Mononuclear cell (primary cell): Measurements from ENCODE around the gene CHMP4B. TPM values are rescaled to one million over a fixed set of nuclear protein-coding genes. Genes with fewer than 3 reads are reported as not detected.

ENCODE experiments used
- H3K27me3 ChIP-seq: 2 replicates; pipeline ENCODE4 v1.6.0; 2011; ENCODE audit warnings: low read length, control low read depth; ENCODE audit not compliant: insufficient read depth
- H3K4me1 ChIP-seq: 2 replicates; pipeline ENCODE4 v1.5.1; 2011; ENCODE audit warnings: mild to moderate bottlenecking, low read length, control low read depth; ENCODE audit not compliant: insufficient read depth
- H3K4me3 ChIP-seq: 2 replicates; pipeline ENCODE4 v1.5.1; 2011; ENCODE audit warnings: mild to moderate bottlenecking, low read length, moderate library complexity
- H3K9me3 ChIP-seq: 2 replicates; pipeline ENCODE4 v1.5.1; 2011; ENCODE audit warnings: low read depth, mild to moderate bottlenecking, control low read depth, low read length
- total RNA-seq: library from RNA; depleted of rRNA; stranded (reverse); fragments of >200 nt; gene quantifications from one replicate; pipeline ENCODE4 v1.2.3, GENCODE V29; 2012

CHMP4B gene
- total RNA-seq, 1 donor, result 67.0 TPM

- H3K9me3 ChIP-seq, result no peaks in the 10 kb centered on the region
- no peaks in the 10 kb centered on the region for H3K27me3 ChIP-seq
- H3K4me1 ChIP-seq, result peaks cover 8% of the 10 kb centered on the region
- H3K4me3 ChIP-seq, result no peak overlapping the region
These were observed 14.1 kb upstream of the CHMP4B start for GRCh38 chr20:33796907-33797544.

DNA sequence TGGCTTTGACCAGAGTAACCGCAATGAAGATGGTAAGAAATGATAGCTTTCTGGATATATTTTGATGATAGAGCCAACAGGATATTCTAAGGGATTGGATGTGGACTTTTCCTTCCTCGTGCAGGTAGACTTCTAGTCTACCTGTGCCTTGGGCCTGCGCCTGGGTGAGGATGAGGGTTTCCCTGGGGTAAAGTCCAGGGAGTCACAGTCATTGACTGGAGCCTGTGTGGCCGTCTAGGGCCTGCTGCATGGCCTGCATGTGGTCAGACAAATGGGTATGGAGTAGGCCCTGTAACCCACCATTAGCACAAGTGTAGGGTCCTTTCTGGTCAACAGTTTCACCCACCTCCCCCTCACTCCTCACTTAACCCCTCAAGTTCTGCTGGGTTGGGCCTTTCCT, 12.7 kb upstream of the CHMP4B start:
- Histone ChIP-seq H3K9me3 (no peaks in the 10 kb centered on the region), H3K4me1 (peaks cover 8% of the 10 kb centered on the region), H3K4me3 (no peak overlapping the region), H3K27me3 (no peaks in the 10 kb centered on the region)

DNA sequence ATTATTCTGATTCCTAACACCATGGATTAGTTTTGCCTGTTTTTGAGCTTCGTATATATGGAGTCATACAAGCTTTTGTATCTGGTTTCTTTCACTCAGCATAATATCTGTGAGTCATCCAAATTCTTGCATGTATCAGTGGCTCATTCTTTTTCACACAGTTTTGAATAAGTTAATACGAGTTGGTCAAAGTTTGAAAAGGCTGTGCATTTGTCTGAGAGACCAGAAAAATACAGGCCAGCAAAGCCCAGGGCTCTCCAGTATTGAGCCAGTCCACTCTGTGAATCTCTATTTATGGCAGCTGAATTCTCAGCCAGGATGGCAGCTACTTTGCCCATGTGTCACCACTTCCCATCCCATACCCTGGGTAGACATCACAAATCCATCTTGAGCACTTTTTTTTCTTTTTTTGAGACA, 7.2 kb upstream of the CHMP4B start:
- Histone ChIP-seq H3K4me3 (no peak overlapping the region), H3K4me1 (peaks cover 8% of the 10 kb centered on the region)

GRCh38 chr20:33808388-33808787, 2.8 kb upstream of the CHMP4B start:
- H3K4me3 ChIP-seq, result no peak overlapping the region
- no peaks in the 10 kb centered on the region for H3K9me3 ChIP-seq
- peaks cover 28% of the 10 kb centered on the region for H3K4me1 ChIP-seq
- no peaks in the 10 kb centered on the region for H3K27me3 ChIP-seq

More for the DNA sequence above, 7.2 kb upstream of the CHMP4B start:
- H3K9me3 ChIP-seq, result no peaks in the 10 kb centered on the region
- no peaks in the 10 kb centered on the region for H3K27me3 ChIP-seq

- Histone ChIP-seq H3K9me3 (no peaks in the 10 kb centered on the region), H3K4me1 (peaks cover 47% of the 10 kb centered on the region), H3K4me3 (no peak overlapping the region), H3K27me3 (no peaks in the 10 kb centered on the region)
These were observed 889 bp upstream of the CHMP4B start for GRCh38 chr20:33810259-33810658.

GRCh38 chr20:33811776-33812151, 616 bp downstream of the CHMP4B start:
- Histone ChIP-seq H3K27me3 (no peaks in the 10 kb centered on the region), H3K4me1 (peaks cover 56% of the 10 kb centered on the region), H3K4me3 (peak overlapping the region; percentile 97)

GRCh38 chr20:33812152-33812849, 1.2 kb downstream of the CHMP4B start:
- H3K27me3 ChIP-seq, result no peaks in the 10 kb centered on the region
- H3K9me3 ChIP-seq, result no peaks in the 10 kb centered on the region
- H3K4me3 ChIP-seq, result peak overlapping the region; percentile 97
- H3K4me1 ChIP-seq, result peaks cover 56% of the 10 kb centered on the region

More at GRCh38 chr20:33811776-33812151, 616 bp downstream of the CHMP4B start:
- H3K9me3 ChIP-seq, result no peaks in the 10 kb centered on the region

- H3K9me3 ChIP-seq, result no peaks in the 10 kb centered on the region
- no peaks in the 10 kb centered on the region for H3K27me3 ChIP-seq
- peaks cover 61% of the 10 kb centered on the region for H3K4me1 ChIP-seq
- peak overlapping the region; percentile 97 for H3K4me3 ChIP-seq
These were observed 1.8 kb downstream of the CHMP4B start for GRCh38 chr20:33812908-33813462.

DNA sequence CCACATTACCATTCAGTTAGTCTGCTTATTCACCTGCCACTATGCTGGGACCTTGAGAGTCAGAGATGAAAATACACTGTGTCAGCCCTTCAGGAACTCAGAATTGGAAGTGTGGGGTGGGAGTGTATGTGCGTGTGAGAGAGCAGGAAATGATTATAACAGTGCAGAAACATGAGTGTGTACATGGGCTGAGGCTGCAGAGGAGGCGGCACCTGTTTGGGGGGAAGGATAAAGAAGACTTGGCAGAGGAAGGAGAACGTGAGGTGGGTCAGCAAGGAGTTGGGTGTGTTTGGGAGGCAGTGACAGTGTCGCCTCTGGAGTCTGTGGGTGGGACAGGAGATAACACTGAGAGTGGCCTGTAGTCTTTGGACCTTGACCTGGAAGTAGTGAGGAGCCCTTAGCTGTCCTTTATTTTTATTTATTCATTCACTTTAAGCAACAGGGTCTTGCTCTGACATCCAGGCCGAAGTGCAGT, 3.1 kb downstream of the CHMP4B start:
- no peaks in the 10 kb centered on the region for H3K9me3 ChIP-seq
- no peak overlapping the region for H3K4me3 ChIP-seq
- H3K4me1 ChIP-seq, result peaks cover 74% of the 10 kb centered on the region
- H3K27me3 ChIP-seq, result no peaks in the 10 kb centered on the region

- H3K9me3 ChIP-seq, result no peaks in the 10 kb centered on the region
- no peak overlapping the region for H3K4me3 ChIP-seq
- peaks cover 73% of the 10 kb centered on the region for H3K4me1 ChIP-seq
- no peaks in the 10 kb centered on the region for H3K27me3 ChIP-seq
These were observed 4.5 kb downstream of the CHMP4B start for GRCh38 chr20:33815671-33816070.

DNA sequence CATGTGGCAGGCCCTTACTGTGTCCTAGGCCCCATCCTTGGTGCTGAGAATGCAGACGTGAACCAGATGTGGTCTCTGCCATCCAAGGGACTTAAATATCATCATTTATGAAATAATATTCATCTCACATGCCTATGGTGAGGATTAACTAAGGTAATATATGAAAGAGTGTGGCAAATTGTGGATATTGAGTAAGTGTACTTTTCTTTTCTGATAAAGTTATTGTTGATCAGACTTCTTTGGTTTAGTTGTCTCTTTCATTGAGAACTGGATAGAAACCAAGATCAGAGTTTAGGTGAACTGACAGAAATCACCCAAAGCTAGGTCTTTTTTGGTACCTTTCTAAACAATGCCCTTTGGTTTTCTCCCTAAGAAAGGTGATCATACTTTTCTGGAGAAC, 5.0 kb downstream of the CHMP4B start:
- no peak overlapping the region for H3K4me3 ChIP-seq
- no peaks in the 10 kb centered on the region for H3K27me3 ChIP-seq
- H3K4me1 ChIP-seq, result peaks cover 70% of the 10 kb centered on the region
- H3K9me3 ChIP-seq, result no peaks in the 10 kb centered on the region

- Histone ChIP-seq H3K9me3 (no peaks in the 10 kb centered on the region), H3K27me3 (no peaks in the 10 kb centered on the region), H3K4me3 (no peak overlapping the region), H3K4me1 (peaks cover 63% of the 10 kb centered on the region)
These were observed 6.3 kb downstream of the CHMP4B start for GRCh38 chr20:33817411-33817810.

GRCh38 chr20:33819456-33819855, 8.3 kb downstream of the CHMP4B start:
- H3K9me3 ChIP-seq, result no peaks in the 10 kb centered on the region
- no peaks in the 10 kb centered on the region for H3K27me3 ChIP-seq
- H3K4me1 ChIP-seq, result peaks cover 47% of the 10 kb centered on the region
- no peak overlapping the region for H3K4me3 ChIP-seq

- H3K9me3 ChIP-seq, result no peaks in the 10 kb centered on the region
- H3K4me1 ChIP-seq, result peaks cover 41% of the 10 kb centered on the region
- no peak overlapping the region for H3K4me3 ChIP-seq
- no peaks in the 10 kb centered on the region for H3K27me3 ChIP-seq
These were observed 9.2 kb downstream of the CHMP4B start for GRCh38 chr20:33820362-33820761.

DNA sequence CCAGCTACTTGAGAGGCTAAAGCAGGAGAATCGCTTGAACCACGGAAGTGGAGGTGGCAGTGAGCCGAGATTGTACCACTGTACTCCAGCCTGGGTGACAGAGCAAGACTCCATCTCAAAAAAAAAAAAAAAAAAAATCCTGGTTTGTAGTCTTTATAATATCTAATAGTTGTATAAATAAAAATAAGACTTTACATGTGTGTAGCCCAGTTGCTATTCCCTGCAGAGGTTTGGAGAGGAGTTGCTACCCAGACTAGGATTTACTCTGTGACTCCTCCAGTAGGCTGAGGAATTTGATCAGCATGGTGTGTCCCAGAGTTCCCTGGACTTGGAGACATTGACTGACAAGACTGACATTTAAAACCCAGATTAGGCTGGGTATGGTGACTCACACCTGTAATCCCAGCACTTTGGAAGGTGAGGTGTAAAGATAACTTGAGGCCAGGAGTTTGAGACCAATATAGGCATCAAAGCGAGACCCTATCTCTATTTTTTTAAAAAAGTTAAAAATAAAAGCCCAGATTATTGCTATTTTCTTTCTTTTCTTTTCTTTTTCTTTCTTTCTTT, 10.2 kb downstream of the CHMP4B start:
- Histone ChIP-seq H3K4me1 (peaks cover 41% of the 10 kb centered on the region), H3K4me3 (no peak overlapping the region), H3K9me3 (no peaks in the 10 kb centered on the region)

More for the DNA sequence above, 10.2 kb downstream of the CHMP4B start:
- no peaks in the 10 kb centered on the region for H3K27me3 ChIP-seq
